22Rv1 (cell line): ENCODE measurements around the gene CNTN2.

Experiments
- CTCF ChIP-seq: fragments of 450-650 bp; IDR thresholded peaks from 2 replicates; pipeline ENCODE4 v1.5.1; 2017; ENCODE audit warnings: mild to moderate bottlenecking
- ZFX ChIP-seq: fragments of 450-650 bp; IDR thresholded peaks from 2 replicates; pipeline ENCODE4 v1.6.1; 2017; ENCODE audit warnings: antibody characterized with exemption, borderline replicate concordance

DNA sequence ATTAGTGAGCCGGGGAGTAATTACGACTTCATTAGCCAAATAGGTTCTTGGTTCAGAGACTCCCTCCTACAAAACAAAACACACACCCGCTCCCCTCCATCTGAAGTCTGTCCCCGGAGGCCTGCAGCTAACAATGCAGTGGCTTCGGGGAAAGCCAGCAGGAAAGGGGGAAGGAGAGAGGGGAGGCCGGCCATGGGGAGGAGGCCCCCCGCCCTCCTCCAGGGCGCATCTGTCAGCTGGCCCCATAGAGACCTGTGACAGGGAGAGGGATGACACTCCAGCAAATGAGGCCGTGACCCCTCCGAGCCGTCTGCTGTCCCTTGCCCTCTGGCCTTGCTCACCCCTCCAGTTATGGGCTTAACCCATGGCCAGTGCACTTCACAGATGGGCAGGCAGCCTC is 12.1 kb upstream of the CNTN2 start:
- TF ChIP-seq CTCF, result no peak
- TF ChIP-seq ZFX, result no peak
